BLaER1 (cell line): Measurements from ENCODE around the gene CRY1.
A peak's percentile ranks its signal among the peaks of the same experiment; 100 is the strongest.

Experiments used
- H3K27ac ChIP-seq: shearing (Covaris generic); formaldehyde crosslinking; 2 replicates; pipeline ENCODE4 v1.8.1; 2022
- H3K27me3 ChIP-seq: shearing (Covaris generic); formaldehyde crosslinking; 2 replicates; pipeline ENCODE4 v1.8.1; 2022
- H3K36me3 ChIP-seq: shearing (Covaris generic); formaldehyde crosslinking; 2 replicates; pipeline ENCODE4 v1.8.1; 2022
- H3K4me1 ChIP-seq: shearing (Covaris generic); formaldehyde crosslinking; 2 replicates; pipeline ENCODE4 v1.8.1; 2022
- H3K4me2 ChIP-seq: shearing (Covaris generic); formaldehyde crosslinking; 2 replicates; pipeline ENCODE4 v1.8.1; 2022
- H3K4me3 ChIP-seq: shearing (Covaris generic); formaldehyde crosslinking; 2 replicates; pipeline ENCODE4 v1.8.1; 2022
- H3K9ac ChIP-seq: shearing (Covaris generic); formaldehyde crosslinking; 2 replicates; pipeline ENCODE4 v1.8.1; 2022
- H3K9me3 ChIP-seq: shearing (Covaris generic); formaldehyde crosslinking; 2 replicates; pipeline ENCODE4 v1.8.1; 2022
- H4K20me1 ChIP-seq: shearing (Covaris generic); formaldehyde crosslinking; 2 replicates; pipeline ENCODE4 v1.8.1; 2022
- Cebpa-rat ChIP-seq: shearing (Covaris generic); IDR thresholded peaks from 2 replicates; pipeline ENCODE4 v1.8.1; 2022

CRY1 gene

DNA sequence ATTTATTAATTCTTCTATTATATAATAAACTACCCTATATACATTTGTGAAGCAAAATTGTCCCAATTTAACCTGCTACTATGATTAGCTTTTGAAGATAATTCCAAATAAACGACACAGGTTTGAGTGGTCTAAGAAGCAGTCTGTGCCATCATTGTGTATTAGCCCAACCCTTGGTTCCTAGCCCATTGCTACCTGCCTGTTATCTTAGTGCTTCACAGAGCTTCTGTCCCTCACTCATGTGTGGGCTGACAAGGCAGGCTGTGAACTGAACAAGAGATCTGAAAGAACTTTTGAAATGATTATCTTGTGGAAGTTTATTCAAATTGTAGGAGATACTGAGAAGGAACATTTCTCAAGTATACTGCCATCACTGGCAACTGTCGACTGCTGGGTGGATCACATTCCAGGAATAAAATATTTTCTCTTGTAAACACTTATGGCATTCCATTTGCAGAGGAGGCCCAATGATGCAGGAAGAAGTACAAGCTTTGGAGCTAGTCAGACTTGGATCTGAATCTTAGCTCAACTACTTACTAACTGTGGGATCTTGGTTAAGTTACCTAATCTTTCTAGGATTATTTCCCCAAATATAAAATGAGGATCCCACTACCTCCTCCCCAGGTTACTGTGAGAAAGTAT, 98.6 kb downstream of the CRY1 start:
- Histone ChIP-seq H3K27ac (no peak overlapping the region), H3K4me2 (no peak overlapping the region), H3K4me3 (no peak overlapping the region), H4K20me1 (no peaks in the 10 kb centered on the region), H3K4me1 (no peaks in the 10 kb centered on the region), H3K27me3 (no peaks in the 10 kb centered on the region), H3K9me3 (no peaks in the 10 kb centered on the region), H3K9ac (no peak overlapping the region), H3K36me3 (peaks cover 34% of the 10 kb centered on the region)
- TF ChIP-seq Cebpa-rat: no peak

DNA sequence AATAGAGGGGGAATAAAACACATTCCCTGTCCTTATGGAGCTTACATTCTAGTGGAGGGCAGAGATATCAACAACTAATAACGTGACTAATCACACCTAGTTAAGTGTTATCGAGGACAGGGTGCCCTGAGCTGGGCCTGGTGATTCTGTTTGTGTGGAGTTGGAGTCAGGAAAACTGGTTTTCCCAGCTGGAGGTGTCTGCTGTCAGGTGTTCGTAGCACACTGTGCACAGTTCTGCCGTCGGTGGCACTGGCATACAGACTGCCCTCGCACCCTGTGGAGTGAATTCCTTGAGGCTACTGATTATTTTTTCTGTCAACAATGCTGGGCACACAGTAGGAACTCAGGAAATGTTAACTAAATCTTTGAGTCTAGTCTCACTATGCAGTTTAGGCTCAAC, 105.5 kb downstream of the CRY1 start:
- Histone ChIP-seq H3K36me3 (peaks cover 14% of the 10 kb centered on the region), H3K4me2 (peak overlapping the region; percentile 79), H4K20me1 (no peaks in the 10 kb centered on the region), H3K9me3 (no peaks in the 10 kb centered on the region), H3K4me1 (peaks cover 23% of the 10 kb centered on the region), H3K27ac (no peak overlapping the region), H3K27me3 (no peaks in the 10 kb centered on the region), H3K4me3 (no peak overlapping the region), H3K9ac (no peak overlapping the region)
- no peak for TF ChIP-seq Cebpa-rat

DNA sequence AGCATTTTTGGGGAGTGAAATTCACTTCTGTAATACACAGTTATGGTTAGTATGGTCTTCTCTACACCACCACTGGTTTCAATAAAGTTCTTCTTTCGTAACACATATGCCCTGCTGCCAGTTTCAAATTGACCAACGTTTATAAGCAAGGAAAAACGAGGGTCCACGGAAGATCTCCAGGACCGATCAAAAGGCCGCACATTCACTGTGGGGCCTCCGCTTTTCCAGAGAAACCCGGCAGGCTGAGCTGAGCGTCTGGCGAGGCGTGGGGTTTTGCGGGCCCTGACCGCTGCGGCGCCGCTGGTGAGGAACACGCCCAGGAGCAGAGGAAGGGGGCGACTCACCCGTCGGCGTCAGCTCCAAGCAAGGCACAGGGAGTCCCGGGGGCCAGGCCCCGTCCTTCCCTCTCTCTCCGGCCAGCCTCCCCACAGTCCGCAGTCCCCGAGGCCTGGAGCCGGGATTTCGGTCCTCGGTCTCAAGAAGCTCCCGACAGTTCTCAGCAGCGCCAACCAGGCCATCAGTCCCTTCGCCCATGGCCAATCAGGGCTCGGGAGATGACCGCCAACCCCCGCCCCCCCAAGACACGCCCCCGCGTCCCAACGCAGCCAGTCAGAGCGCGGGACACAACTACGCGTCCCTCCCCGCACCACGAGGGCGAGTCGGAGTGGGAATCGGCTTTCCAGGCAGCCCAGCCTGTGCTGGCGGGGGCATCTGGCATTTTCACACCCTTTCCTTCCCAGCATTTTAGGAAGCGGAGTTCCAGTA, 106.5 kb downstream of the CRY1 start, which contains the start of gene MTERF2:
Gene MTERF2, minus strand, starts transcription at position 522 of the 765 bp plus-strand sequence. CDS start 8,432 bp downstream, outside the sequence.
- Histone ChIP-seq H3K4me3 (peak within 1 kb of the TSS; percentile 84), H3K4me1 (peaks cover 23% of the 10 kb centered on the region), H3K9ac (peak within 1 kb of the TSS; percentile 84), H3K36me3 (peaks cover 14% of the 10 kb centered on the region), H4K20me1 (no peaks in the 10 kb centered on the region), H3K9me3 (no peaks in the 10 kb centered on the region), H3K27ac (peak within 1 kb of the TSS; percentile 69), H3K4me2 (peak within 1 kb of the TSS; percentile 79), H3K27me3 (no peaks in the 10 kb centered on the region)
- no peak for TF ChIP-seq Cebpa-rat

DNA sequence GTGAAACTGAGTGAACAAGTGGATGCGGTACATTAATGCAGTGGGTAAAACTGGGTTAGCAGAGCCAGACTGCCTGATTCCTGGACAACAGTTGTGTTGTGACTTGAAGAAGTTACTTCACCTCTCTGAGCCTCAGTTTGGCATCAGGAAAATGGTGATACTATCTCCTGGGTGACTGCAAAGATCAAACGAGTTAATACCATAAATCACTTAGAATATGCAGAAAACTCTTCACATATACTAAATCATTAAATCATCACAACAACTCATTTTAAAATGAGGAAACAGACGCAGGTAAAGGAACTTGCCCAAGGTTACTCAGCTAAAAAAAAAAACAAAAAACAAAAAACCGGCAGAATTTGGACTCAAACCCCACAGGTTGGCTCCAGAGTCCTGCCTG, 107.2 kb downstream of the CRY1 start:
- Histone ChIP-seq H3K4me1 (peaks cover 23% of the 10 kb centered on the region), H3K9ac (peak overlapping the region; percentile 84), H4K20me1 (no peaks in the 10 kb centered on the region), H3K9me3 (no peaks in the 10 kb centered on the region), H3K4me3 (peak overlapping the region; percentile 84), H3K4me2 (peak overlapping the region; percentile 79), H3K27ac (no peak overlapping the region), H3K36me3 (peaks cover 14% of the 10 kb centered on the region), H3K27me3 (no peaks in the 10 kb centered on the region)
- no peak for TF ChIP-seq Cebpa-rat

DNA sequence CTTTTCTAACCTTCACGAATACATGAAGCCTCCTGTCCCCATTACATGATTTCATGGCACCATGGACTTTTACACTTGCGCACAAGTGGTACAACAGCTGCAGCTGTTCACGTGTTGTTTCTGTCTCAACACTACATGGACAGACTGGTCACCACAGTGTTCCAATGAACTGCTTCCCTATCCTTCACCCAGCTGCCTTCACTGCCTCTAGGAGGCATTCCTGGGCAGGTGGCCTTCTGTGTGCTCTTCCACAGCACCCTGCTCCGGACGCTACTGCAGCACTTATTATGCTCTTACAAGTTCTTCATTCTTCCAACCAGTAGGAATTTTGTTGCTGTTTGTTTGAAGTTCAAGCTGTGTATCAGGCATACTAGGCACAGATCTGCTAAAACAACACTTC, 107.9 kb downstream of the CRY1 start:
- Histone ChIP-seq H3K27me3 (no peaks in the 10 kb centered on the region), H3K4me3 (no peak overlapping the region), H4K20me1 (no peaks in the 10 kb centered on the region), H3K9ac (no peak overlapping the region), H3K9me3 (no peaks in the 10 kb centered on the region), H3K4me1 (peaks cover 23% of the 10 kb centered on the region), H3K27ac (no peak overlapping the region), H3K36me3 (peaks cover 14% of the 10 kb centered on the region), H3K4me2 (peak overlapping the region; percentile 79)
- no peak for TF ChIP-seq Cebpa-rat

DNA sequence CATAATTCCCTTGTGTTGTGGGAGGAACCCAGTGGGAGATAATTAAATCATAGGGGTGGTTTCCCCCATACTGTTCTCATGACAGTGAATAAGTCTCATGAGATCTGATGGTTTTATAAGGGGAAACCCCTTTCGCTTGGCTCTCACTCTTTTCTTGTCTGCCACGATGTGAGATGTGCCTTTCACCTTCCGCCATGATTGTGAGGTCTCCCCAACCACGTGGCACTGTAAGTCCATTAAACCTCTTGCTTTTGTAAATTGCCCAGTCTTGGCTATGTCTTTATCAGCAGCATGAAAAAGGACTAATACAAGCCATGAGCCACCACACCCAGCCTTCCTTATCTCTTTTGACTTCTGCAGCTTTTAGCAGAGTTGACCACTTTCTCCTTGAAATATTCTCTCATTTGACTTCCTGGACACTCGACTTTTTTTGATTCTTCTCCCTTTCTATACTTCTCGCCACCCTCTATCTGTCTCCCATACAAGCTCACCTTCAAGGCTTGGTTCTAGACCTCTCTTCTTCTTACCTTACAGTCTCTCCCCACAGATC, 108.7 kb downstream of the CRY1 start:
- TF ChIP-seq Cebpa-rat: no peak
- no peak overlapping the region for H3K27ac ChIP-seq
- H3K9ac ChIP-seq: no peak overlapping the region
- peak overlapping the region; percentile 1; the same call in 1 of the 2 replicates for H3K4me2 ChIP-seq
- H3K27me3 ChIP-seq: no peaks in the 10 kb centered on the region
- no peaks in the 10 kb centered on the region for H4K20me1 ChIP-seq
- no peaks in the 10 kb centered on the region for H3K9me3 ChIP-seq
- H3K4me3 ChIP-seq: no peak overlapping the region
- H3K36me3 ChIP-seq: peaks cover 14% of the 10 kb centered on the region
- H3K4me1 ChIP-seq: peaks cover 23% of the 10 kb centered on the region

DNA sequence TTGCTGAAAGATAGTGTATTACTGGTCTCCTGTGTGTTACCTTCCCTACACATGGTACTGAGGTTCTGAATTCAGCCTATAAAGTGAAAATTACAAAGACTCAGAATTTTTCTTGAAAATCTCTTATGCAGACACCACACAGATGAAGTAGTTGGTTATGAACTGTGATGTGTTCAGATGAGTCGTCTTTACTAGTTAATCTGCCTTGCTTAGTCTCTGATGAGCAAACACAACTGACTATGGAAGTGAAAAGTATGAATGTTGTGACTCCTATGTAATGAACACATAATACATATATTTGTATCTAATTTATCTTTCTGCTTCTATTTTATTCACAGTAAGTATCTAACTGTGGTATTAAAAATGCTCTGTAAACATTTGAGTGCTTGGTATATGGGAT, 111.1 kb downstream of the CRY1 start:
- Histone ChIP-seq H3K9me3 (no peaks in the 10 kb centered on the region), H3K4me1 (peaks cover 23% of the 10 kb centered on the region), H3K4me3 (no peak overlapping the region), H4K20me1 (no peaks in the 10 kb centered on the region), H3K27ac (no peak overlapping the region), H3K9ac (no peak overlapping the region), H3K4me2 (no peak overlapping the region), H3K27me3 (no peaks in the 10 kb centered on the region), H3K36me3 (peaks cover 28% of the 10 kb centered on the region)
- TF ChIP-seq Cebpa-rat: no peak

DNA sequence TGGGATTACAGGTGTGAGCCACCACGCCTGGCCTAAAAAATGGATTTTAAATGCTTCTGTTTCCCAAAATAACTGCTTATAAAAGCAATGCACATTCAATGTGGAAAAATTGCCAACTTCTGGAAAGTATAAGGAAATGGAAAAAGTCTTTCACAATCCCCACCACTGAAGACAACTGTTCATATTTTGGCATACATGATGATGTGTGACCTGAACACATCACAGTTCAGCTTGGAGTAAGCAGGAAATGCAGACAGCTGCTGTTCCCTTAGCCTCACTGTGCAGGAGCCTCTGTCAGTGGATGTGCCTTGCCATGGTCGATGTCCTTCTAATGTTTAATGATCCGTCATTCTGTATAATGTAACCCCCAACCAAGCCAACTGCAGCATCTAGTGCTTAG, 111.6 kb downstream of the CRY1 start:
- no peak overlapping the region for H3K9ac ChIP-seq
- no peaks in the 10 kb centered on the region for H3K27me3 ChIP-seq
- TF ChIP-seq Cebpa-rat: no peak
- H3K9me3 ChIP-seq: no peaks in the 10 kb centered on the region
- no peaks in the 10 kb centered on the region for H4K20me1 ChIP-seq
- no peak overlapping the region for H3K4me3 ChIP-seq
- peaks cover 28% of the 10 kb centered on the region for H3K36me3 ChIP-seq
- H3K27ac ChIP-seq: no peak overlapping the region
- H3K4me1 ChIP-seq: peaks cover 23% of the 10 kb centered on the region
- H3K4me2 ChIP-seq: no peak overlapping the region

DNA sequence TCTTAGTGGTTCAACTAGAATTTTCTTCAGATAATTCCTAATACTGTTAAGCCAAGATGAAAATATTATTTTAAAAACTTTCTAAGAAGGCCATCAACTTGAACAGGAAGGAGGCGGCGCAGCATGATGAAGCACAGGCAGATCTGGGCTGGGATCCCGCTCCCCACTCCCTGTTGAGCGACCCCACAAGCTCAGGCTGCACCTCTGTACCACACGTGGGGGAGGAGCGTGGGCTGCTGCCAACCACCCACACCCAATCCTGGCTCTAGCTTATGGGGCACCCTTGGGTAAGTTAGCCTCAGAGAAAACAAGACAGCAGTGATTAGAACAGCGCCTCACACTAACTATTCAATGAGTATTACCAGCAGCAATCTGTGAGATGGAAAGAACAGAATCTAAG, 112.4 kb downstream of the CRY1 start:
- TF ChIP-seq Cebpa-rat: no peak
- Histone ChIP-seq H3K4me1 (peaks cover 18% of the 10 kb centered on the region), H3K4me3 (no peak overlapping the region), H3K9ac (no peak overlapping the region), H3K36me3 (peaks cover 31% of the 10 kb centered on the region), H3K27ac (no peak overlapping the region), H3K4me2 (no peak overlapping the region), H3K9me3 (no peaks in the 10 kb centered on the region), H3K27me3 (no peaks in the 10 kb centered on the region), H4K20me1 (0 out of 2 replicates have a peak, but pooled peaks cover 4% of the 10 kb centered on the region)
